Breast epithelium (tissue), 3 donors: ENCODE results near the gene USP14.
"Not testable (repeated sequence)": the region's sequence is repeated elsewhere in the genome, so short reads cannot be mapped to it uniquely, and the experiment has no call there.

Source experiments
- CTCF ChIP-seq, 3 donors: fragments of 450-650 bp; IDR thresholded peaks; one replicate each; pipeline ENCODE4 v1.5.1; 2016 to 2017; ENCODE audit warnings: antibody characterized with exemption in 3 of 3, mild to moderate bottlenecking in 3 of 3, moderate library complexity in 3 of 3
- POLR2A ChIP-seq: fragments of 450-650 bp; IDR thresholded peaks from one replicate; pipeline ENCODE4 v1.6.1; 2016; ENCODE audit warnings: antibody characterized with exemption, mild to moderate bottlenecking, moderate library complexity
- POLR2AphosphoS5 ChIP-seq, 3 donors: sonication (generic); formaldehyde crosslinking; IDR thresholded peaks; one replicate each; pipeline ENCODE4 v1.6.1; 2017; ENCODE audit warnings: antibody characterized with exemption in 3 of 3

- not testable (repeated sequence) for TF ChIP-seq CTCF (IDR thresholded peaks at IDR 0.05); POLR2A; POLR2AphosphoS5 (IDR thresholded peaks at IDR 0.05)
Observed at GRCh38 chr18:142624-143296, 15.6 kb upstream of the USP14 start.
